GM23338 (cell line): ENCODE data around the gene TCF7L2. TPM values are rescaled to one million over a fixed set of nuclear protein-coding genes. Genes with fewer than 3 reads are reported as not detected.

Experiments used
- ATAC-seq: fragments of 200-7000 bp; cut with Tn5 transposase; 3 replicates; pipeline ENCODE4 v1.9.1; 2020
- DNase-seq: peaks from one replicate; pipeline ENCODE4 v3.0.0-alpha.2; 2015; ENCODE audit warnings: low spot score
- H2AFZ ChIP-seq: fragments of 200-600 bp; sonication (generic); 2 replicates; pipeline ENCODE4 v1.8.0; 2016; ENCODE audit warnings: antibody characterized with exemption, mild to moderate bottlenecking, moderate library complexity
- H3F3A ChIP-seq: fragments of 200-600 bp; sonication (generic); replicated peaks from 2 replicates; pipeline ENCODE4 v1.8.0; 2017; ENCODE audit warnings: antibody characterized with exemption, mixed run types, low read depth
- H3K27ac ChIP-seq: fragments of 200-600 bp; sonication (generic); 2 replicates; pipeline ENCODE4 v1.6.1; 2016; ENCODE audit warnings: low read depth
- H3K27me3 ChIP-seq: fragments of 200-600 bp; sonication (generic); 2 replicates; pipeline ENCODE4 v1.8.0; 2016; ENCODE audit warnings: mild to moderate bottlenecking, mixed run types, moderate library complexity; ENCODE audit not compliant: insufficient read depth
- H3K36me3 ChIP-seq: fragments of 200-600 bp; sonication (generic); 2 replicates; pipeline ENCODE4 v1.8.0; 2016; ENCODE audit warnings: mild to moderate bottlenecking; ENCODE audit not compliant: insufficient read depth
- H3K4me1 ChIP-seq: fragments of 200-600 bp; sonication (generic); 2 replicates; pipeline ENCODE4 v1.8.0; 2016; ENCODE audit warnings: mild to moderate bottlenecking, moderate library complexity; ENCODE audit not compliant: insufficient read depth
- H3K4me2 ChIP-seq: fragments of 200-600 bp; sonication (generic); 2 replicates; pipeline ENCODE4 v1.7.1; 2017; ENCODE audit warnings: mixed run types
- H3K4me3 ChIP-seq: fragments of 200-600 bp; sonication (generic); 2 replicates; pipeline ENCODE4 v1.6.1; 2016; ENCODE audit warnings: mixed run types
- H3K79me2 ChIP-seq: fragments of 200-600 bp; sonication (generic); replicated peaks from 2 replicates; pipeline ENCODE4 v1.8.0; 2017; ENCODE audit warnings: mild to moderate bottlenecking; ENCODE audit not compliant: insufficient read depth
- H3K9me2 ChIP-seq: fragments of 200-600 bp; sonication (generic); 2 replicates; pipeline ENCODE4 v1.8.0; 2017; ENCODE audit not compliant: insufficient read depth
- H4K20me1 ChIP-seq: fragments of 200-600 bp; sonication (generic); replicated peaks from 2 replicates; pipeline ENCODE4 v1.8.0; 2017; ENCODE audit warnings: mild to moderate bottlenecking; ENCODE audit not compliant: insufficient read depth
- H3K27ac Mint-ChIP-seq: 2 replicates; pipeline ENCODE4 v1.8.0; 2020; ENCODE audit warnings: inconsistent platforms, mild to moderate bottlenecking, moderate library complexity, mixed read lengths
- H3K27me3 Mint-ChIP-seq: 3 replicates; pipeline ENCODE4 v1.8.0; 2022; ENCODE audit warnings: low read depth, mild to moderate bottlenecking, moderate library complexity, mixed read lengths, inconsistent platforms; ENCODE audit not compliant: insufficient read depth, poor library complexity
- H3K36me3 Mint-ChIP-seq: 3 replicates; pipeline ENCODE4 v1.8.0; 2021; ENCODE audit warnings: low read depth, mild to moderate bottlenecking, inconsistent platforms, moderate library complexity, mixed read lengths
- H3K4me1 Mint-ChIP-seq: 3 replicates; pipeline ENCODE4 v1.8.0; 2020; ENCODE audit warnings: mild to moderate bottlenecking, inconsistent platforms, mixed read lengths
- H3K4me3 Mint-ChIP-seq: 3 replicates; pipeline ENCODE4 v1.8.0; 2021; ENCODE audit warnings: moderate library complexity, mild to moderate bottlenecking, inconsistent platforms, mixed read lengths
- H3K9me3 Mint-ChIP-seq: 3 replicates; pipeline ENCODE4 v1.8.0; 2020; ENCODE audit warnings: moderate library complexity, mild to moderate bottlenecking, inconsistent platforms, mixed read lengths
- CREB1 ChIP-seq: fragments of 250-450 bp; sonication (Bioruptor Pico); IDR thresholded peaks from 2 replicates; pipeline ENCODE4 v1.5.0; 2020; ENCODE audit warnings: low read depth, mild to moderate bottlenecking, moderate library complexity
- CTCF ChIP-seq, 2 experiments: fragments of 200-600 bp in 1 of 2; sonication (generic) in 1 of 2; conservative IDR thresholded peaks; 2 replicates each; pipeline versions ENCODE4 v1.5.1 to v1.6.1; 2016 to 2017; ENCODE audit warnings: antibody characterized with exemption in 2 of 2, low read depth in 2 of 2, mild to moderate bottlenecking in 2 of 2, moderate library complexity in 1 of 2
- ETS1 ChIP-seq: IDR thresholded peaks from 2 replicates; pipeline ENCODE4 v1.6.1; 2016; ENCODE audit warnings: antibody characterized with exemption
- EZH2 ChIP-seq: fragments of 200-600 bp; sonication (generic); IDR thresholded peaks from one replicate; pipeline ENCODE4 v1.8.0; 2017; ENCODE audit warnings: antibody characterized with exemption, mild to moderate bottlenecking, low read depth; ENCODE audit not compliant: unreplicated experiment
- EZH2phosphoT487 ChIP-seq: fragments of 200-600 bp; sonication (generic); IDR thresholded peaks from one replicate; pipeline ENCODE4 v1.8.1; 2018; ENCODE audit warnings: antibody characterized with exemption; ENCODE audit not compliant: unreplicated experiment
- JUNB ChIP-seq: IDR thresholded peaks from one replicate; pipeline ENCODE4 v1.6.1; 2016; ENCODE audit warnings: antibody characterized with exemption; ENCODE audit not compliant: unreplicated experiment
- NANOG ChIP-seq: IDR thresholded peaks from 2 replicates; pipeline ENCODE4 v1.6.1; 2016; ENCODE audit warnings: antibody characterized with exemption, borderline replicate concordance
- POLR2AphosphoS5 ChIP-seq: IDR thresholded peaks from 2 replicates; pipeline ENCODE4 v1.6.1; 2016; ENCODE audit warnings: antibody characterized with exemption, low read depth
- REST ChIP-seq: IDR thresholded peaks from one replicate; pipeline ENCODE4 v1.6.1; 2018; ENCODE audit warnings: antibody characterized with exemption; ENCODE audit not compliant: unreplicated experiment
- STAT1 ChIP-seq: IDR thresholded peaks from one replicate; pipeline ENCODE4 v1.6.1; 2016; ENCODE audit warnings: antibody characterized with exemption; ENCODE audit not compliant: unreplicated experiment
- ZNF114 ChIP-seq: fragments of 250-450 bp; sonication (Bioruptor Pico); IDR thresholded peaks from 2 replicates; pipeline ENCODE4 v1.5.0; 2020; ENCODE audit warnings: mild to moderate bottlenecking, moderate library complexity
- ZNF331 ChIP-seq: fragments of 250-450 bp; sonication (Bioruptor Pico); IDR thresholded peaks from 2 replicates; pipeline ENCODE4 v1.5.0; 2020; ENCODE audit warnings: low read depth, mild to moderate bottlenecking, moderate library complexity
- ZNF462 ChIP-seq: fragments of 250-450 bp; sonication (Bioruptor Pico); IDR thresholded peaks from 2 replicates; pipeline ENCODE4 v1.5.0; 2020; ENCODE audit warnings: mild to moderate bottlenecking, moderate library complexity
- polyA plus RNA-seq: library from polyadenylated mRNA; unstranded; fragments of >200 nt; fragmentation: Nextera tagmentation; extraction: Ambion mirVana; gene quantifications from 2 replicates; pipeline ENCODE4 v1.2.1, GENCODE V29; 2016
- total RNA-seq: library from RNA; depleted of rRNA; stranded (reverse); fragments of >200 nt; shearing (Covaris generic); gene quantifications from 2 replicates; pipeline ENCODE4 v1.2.3, GENCODE V29; 2014

TCF7L2 gene
- total and polyA plus RNA-seq, 2 experiments from 2014 or later, result 32.2 to 80.8 TPM

DNA sequence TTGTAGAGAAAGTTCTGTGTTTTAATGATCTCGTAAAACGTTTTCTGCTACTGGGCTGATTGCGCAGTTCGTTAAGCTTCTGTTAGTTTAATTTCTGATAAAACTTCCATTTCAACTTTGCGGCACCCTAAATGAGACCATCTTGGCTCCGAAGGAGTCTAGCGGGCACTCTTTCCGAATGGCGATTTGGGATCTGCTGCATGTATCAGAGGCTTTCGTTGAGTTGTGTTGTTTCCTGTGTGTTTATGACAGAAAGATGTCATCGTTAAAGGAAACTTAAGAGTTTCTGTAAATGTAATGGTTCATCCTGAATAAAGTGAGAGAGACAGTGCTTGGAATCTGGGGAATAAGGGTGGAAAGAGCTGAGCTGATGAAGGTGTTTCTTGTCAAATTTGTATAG is 174.7 kb downstream of the TCF7L2 start:
- no peak for ATAC-seq
- Histone ChIP-seq H3F3A (0 out of 2 replicates have a peak, but pooled peaks cover 3% of the 10 kb centered on the region), H3K79me2 (peaks cover 95% of the 10 kb centered on the region), H3K4me2 (peak overlapping the region; percentile 18; the same call in 1 of the 2 replicates), H3K36me3 (no peaks in the 10 kb centered on the region), H3K27ac (no peak overlapping the region), H3K27me3 (no peaks in the 10 kb centered on the region), H3K9me2 (no peaks in the 10 kb centered on the region), H2AFZ (no peak overlapping the region), H4K20me1 (peaks cover 63% of the 10 kb centered on the region), H3K4me3 (no peak overlapping the region), H3K4me1 (peaks cover 85% of the 10 kb centered on the region)
- H3K27ac Mint-ChIP-seq, result no peak overlapping the region; the same call in 1 of the 2 replicates
- DNase-seq, result no peak
- no peaks in the 10 kb centered on the region for H3K9me3 Mint-ChIP-seq
- H3K4me3 Mint-ChIP-seq, result peak overlapping the region; percentile 5; the same call in 1 of the 3 replicates
- no peaks in the 10 kb centered on the region for H3K36me3 Mint-ChIP-seq
- H3K27me3 Mint-ChIP-seq, result peaks cover 10% of the 10 kb centered on the region
- H3K4me1 Mint-ChIP-seq, result peaks cover 82% of the 10 kb centered on the region
- TF ChIP-seq ZNF462 (CRISPR knock-in tag) (no peak), POLR2AphosphoS5 (no peak), REST (no peak), ZNF114 (CRISPR knock-in tag) (no peak), EZH2 (no peak), EZH2phosphoT487 (no peak), ETS1 (no peak), JUNB (no peak), CREB1 (CRISPR knock-in tag) (no peak), CTCF (conservative IDR thresholded peaks at IDR 0.05; ENCODE audit: low read depth in 2 of 2) (no peak), STAT1 (no peak), NANOG (no peak), ZNF331 (no peak)
